ENCODE results near the gene VWA5B1. TPM values are rescaled to one million over a fixed set of nuclear protein-coding genes. Genes with fewer than 3 reads are reported as not detected.

The VWA5B1 gene
- total and polyA plus RNA-seq, 2 of the 8 experiments (the other 6 are each of a cell fraction or from before 2014, with no cell fraction given): 0.54 to 2.3 TPM

- Histone ChIP-seq H3K27me3 (replicated peaks in 1 of 4; ENCODE audit: control insufficient read depth in 3 of 4, extremely low read depth in 1 of 4, insufficient read depth in 3 of 4, low read length in 3 of 4) (no peaks in the 10 kb centered on the region), H3K14ac (ENCODE audit: insufficient read length) (no peak overlapping the region), H3K27ac (ENCODE audit: low read depth, low read length) (no peak overlapping the region), H2BK120ac (replicated peaks; ENCODE audit: low read depth, low read length) (no peak overlapping the region), H3K9me3 (ENCODE audit: insufficient read depth in 2 of 2, low read depth in 1 of 2, low read length in 1 of 2) (0 out of 4 replicates have a peak, but pooled peaks cover 0 to 2% of the 10 kb centered on the region in 2 experiments), H3K56ac (replicated peaks; ENCODE audit: insufficient read length, low read depth, low read length) (no peak overlapping the region), H3K9ac (replicated peaks in 1 of 4; ENCODE audit: extremely low read depth in 1 of 4, low read depth in 3 of 4, low read length in 3 of 4) (no peak overlapping the region), H3K18ac (ENCODE audit: extremely low read depth, low read length) (no peak overlapping the region), H3K4me2 (ENCODE audit: insufficient read depth in 1 of 2, low read depth in 2 of 2, low read length in 2 of 2) (no peak overlapping the region), H2AFZ (ENCODE audit: low read length) (no peak overlapping the region), H3K4me3 (ENCODE audit: extremely low read depth in 1 of 4, insufficient read depth in 2 of 4, low read depth in 3 of 4, low read length in 4 of 4) (no peak overlapping the region), H3K23ac (ENCODE audit: insufficient read length) (no peak overlapping the region), H4K91ac (replicated peaks; ENCODE audit: insufficient read length, low read length) (no peak overlapping the region), H4K5ac (ENCODE audit: insufficient read length, low read depth, low read length) (no peak overlapping the region), H2BK5ac (ENCODE audit: low read depth, low read length) (no peak overlapping the region), H4K8ac (ENCODE audit: extremely low read depth, insufficient read depth, low read length) (no peak overlapping the region), H2AK5ac (ENCODE audit: low read depth, low read length) (no peak overlapping the region), H3K79me2 (ENCODE audit: control insufficient read depth in 1 of 2, insufficient read depth in 2 of 2, low read length in 2 of 2) (no peaks in the 10 kb centered on the region), H3K23me2 (ENCODE audit: low read depth, low read length) (no peaks in the 10 kb centered on the region), H3K79me1 (ENCODE audit: low read depth, low read length) (no peaks in the 10 kb centered on the region), H3K4ac (replicated peaks; ENCODE audit: insufficient read length, low read depth, low read length) (no peak overlapping the region), H3K36me3 (ENCODE audit: control insufficient read depth in 2 of 4, insufficient read depth in 4 of 4, low read length in 3 of 4) (no peaks in the 10 kb centered on the region), H2BK15ac (ENCODE audit: low read length) (no peak overlapping the region), H2BK20ac (ENCODE audit: low read length) (no peak overlapping the region), H2BK12ac (ENCODE audit: low read depth, low read length) (no peak overlapping the region), H4K20me1 (replicated peaks in 1 of 2; ENCODE audit: control insufficient read depth in 1 of 2, insufficient read depth in 2 of 2, low read length in 2 of 2) (no peaks in the 10 kb centered on the region), H3K4me1 (replicated peaks in 1 of 4; ENCODE audit: control insufficient read depth in 3 of 4, insufficient read depth in 4 of 4, low read length in 3 of 4) (no peaks in the 10 kb centered on the region)
- WGBS, 2 experiments (ENCODE audit: extremely low coverage in 1 of 2, insufficient coverage in 1 of 2, insufficient read length in 1 of 2, insufficient replicate concordance in 2 of 2, low coverage in 1 of 2, low lambda C conversion rate in 2 of 2, missing lambda C conversion rate in 1 of 2): 81% methylated on average over 4 of the region's 4 CpGs; no CpG with 5 or more reads in 1 of the 2 experiments
- no peak for FAIRE-seq
- ChIA-PET POLR2A (ENCODE audit: partially characterized antibody) (no interaction called here), CTCF (ENCODE audit: partially characterized antibody) (interaction anchor here (0.9 to 1.5 kb wide), 8 partner anchors 10 to 256 kb away, joined by 3 to 4 read pairs (median 3); partner anchors contain the start of gene VWA5B1)
- no peak for DNase-seq (ENCODE audit: low read depth in 1 of 2, low spot score in 2 of 2)
- TF ChIP-seq GABPA (IDR thresholded peaks at IDR 0.05; ENCODE audit: borderline replicate concordance, insufficient read depth, low read length) (no peak), TEAD4 (IDR thresholded peaks at IDR 0.05; ENCODE audit: low read depth, low read length) (no peak), BRCA1 (IDR thresholded peaks at IDR 0.05; ENCODE audit: low read depth, low read length) (no peak), ATF2 (IDR thresholded peaks at IDR 0.05; ENCODE audit: low read length) (no peak), CTBP2 (IDR thresholded peaks at IDR 0.05; ENCODE audit: borderline replicate concordance, insufficient read depth, insufficient read length, low read length) (no peak), MAX (IDR thresholded peaks at IDR 0.05) (no peak), CTCF (IDR thresholded peaks at IDR 0.05; ENCODE audit: control extremely low read depth in 1 of 3, insufficient read depth in 1 of 3, low read depth in 1 of 3, low read length in 3 of 3) (no peak), NRF1 (IDR thresholded peaks at IDR 0.05; ENCODE audit: low read depth, low read length) (no peak), KDM5A (IDR thresholded peaks at IDR 0.05; ENCODE audit: low read length) (no peak)
Observed at GRCh38 chr1:20265250-20265649, 25.4 kb upstream of the VWA5B1 start.

Measured in H1 (cell line).